Forelimb muscle (tissue), 1 donor: Measurements from ENCODE around the gene FAM156B. TPM values are rescaled to one million over a fixed set of nuclear protein-coding genes. Genes with fewer than 3 reads are reported as not detected.
"Not testable (repeated sequence)": the region's sequence is repeated elsewhere in the genome, so short reads cannot be mapped to it uniquely, and the experiment has no call there.

Experiments used
- DNase-seq: peaks from one replicate; pipeline ENCODE4 v3.0.0-alpha.2; 2013; ENCODE audit warnings: low read depth
- polyA plus RNA-seq: library from polyadenylated mRNA; unstranded; fragments of 120-200 nt; gene quantifications from one replicate; pipeline ENCODE4 v1.2.1, GENCODE V29; 2013; ENCODE audit not compliant: insufficient read length

FAM156B gene
- 21.5 TPM for polyA plus RNA-seq

- DNase-seq = not testable (repeated sequence)
Observed at GRCh38 chrX:52896855-52897709, at the start of gene FAM156B. Gene FAM156B, plus strand, starts transcription at chrX:52897330. Its CDS starts 9,896 bp downstream, at chrX:52907226.

GRCh38 chrX:52852110-52852860, 44.8 kb upstream of the FAM156B start:
- no peak for DNase-seq

- DNase-seq = not testable (repeated sequence)
Observed at GRCh38 chrX:52856991-52857525, 40.1 kb upstream of the FAM156B start.

DNA sequence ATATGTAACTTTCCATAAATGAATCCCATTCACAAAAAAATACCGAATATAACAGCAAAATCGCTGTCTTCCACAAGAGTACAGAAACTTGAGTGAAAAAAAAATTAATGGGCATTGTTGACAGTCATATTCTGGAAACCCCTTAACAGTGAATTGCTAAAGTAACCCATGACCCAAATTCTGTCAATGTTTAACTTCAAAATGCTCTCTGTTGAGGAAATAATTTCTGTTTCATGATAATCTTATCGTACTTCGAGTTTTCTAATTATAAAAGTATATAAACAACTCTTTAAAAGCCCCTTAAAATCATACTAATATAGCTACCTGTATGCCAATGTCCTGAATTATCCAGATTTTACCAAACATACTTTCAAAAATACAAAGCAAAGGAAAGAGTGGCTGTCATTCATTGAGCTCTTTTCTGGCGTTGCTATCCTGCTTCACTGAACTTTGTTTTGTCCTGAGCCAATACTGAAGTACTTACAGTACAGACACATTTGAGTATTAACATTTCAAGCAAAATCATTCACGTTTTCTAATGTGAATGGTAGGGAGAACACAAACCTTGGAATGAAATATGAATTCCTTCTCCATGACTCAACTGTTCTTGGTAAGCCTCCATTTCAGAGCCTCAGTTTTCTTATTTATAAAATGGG, 31.7 kb upstream of the FAM156B start:
- no peak for DNase-seq

- no peak for DNase-seq
Observed at GRCh38 chrX:52867610-52868348, 29.4 kb upstream of the FAM156B start, which contains the start of gene XAGE3. Gene XAGE3, minus strand, starts transcription at chrX:52868083. Its CDS starts 950 bp downstream, at chrX:52867133.

GRCh38 chrX:52870046-52870445, 27.1 kb upstream of the FAM156B start:
- DNase-seq = no peak

DNA sequence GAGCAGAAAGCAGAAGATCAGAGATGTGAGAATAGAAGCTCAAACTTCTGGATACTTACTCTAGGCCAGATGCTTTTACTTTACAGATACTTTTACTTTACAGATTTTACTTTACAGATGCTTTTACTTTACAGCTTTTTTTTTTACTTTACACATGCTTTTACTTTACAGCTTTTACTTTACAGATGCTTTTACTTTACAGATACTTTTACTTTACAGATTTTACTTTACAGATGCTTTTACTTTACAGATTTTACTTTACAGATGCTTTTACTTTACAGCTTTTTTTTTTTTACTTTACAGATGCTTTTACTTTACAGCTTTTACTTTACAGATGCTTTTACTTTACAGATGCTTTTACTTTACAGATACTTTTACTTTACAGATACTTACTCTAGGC, 23.3 kb upstream of the FAM156B start:
- not testable (repeated sequence) for DNase-seq

DNA sequence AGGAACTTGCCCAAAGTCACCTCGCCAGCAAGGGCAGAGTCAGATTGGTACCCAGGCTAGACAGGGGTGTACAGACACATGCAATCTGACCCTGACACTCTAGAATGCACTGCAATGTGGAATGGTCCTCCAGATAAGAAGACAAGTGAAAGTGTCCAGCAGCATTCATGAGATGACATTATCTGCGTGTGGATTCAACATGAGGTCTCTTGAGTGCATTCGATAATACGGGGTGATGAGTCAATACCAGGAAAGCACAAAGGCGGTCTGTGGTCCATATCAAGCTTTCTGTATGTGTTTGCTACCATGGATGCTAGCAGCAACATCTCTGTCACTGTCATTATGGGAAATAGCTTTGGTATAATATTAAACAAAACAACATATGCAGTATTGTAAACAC, 22.5 kb upstream of the FAM156B start:
- DNase-seq = no peak

DNA sequence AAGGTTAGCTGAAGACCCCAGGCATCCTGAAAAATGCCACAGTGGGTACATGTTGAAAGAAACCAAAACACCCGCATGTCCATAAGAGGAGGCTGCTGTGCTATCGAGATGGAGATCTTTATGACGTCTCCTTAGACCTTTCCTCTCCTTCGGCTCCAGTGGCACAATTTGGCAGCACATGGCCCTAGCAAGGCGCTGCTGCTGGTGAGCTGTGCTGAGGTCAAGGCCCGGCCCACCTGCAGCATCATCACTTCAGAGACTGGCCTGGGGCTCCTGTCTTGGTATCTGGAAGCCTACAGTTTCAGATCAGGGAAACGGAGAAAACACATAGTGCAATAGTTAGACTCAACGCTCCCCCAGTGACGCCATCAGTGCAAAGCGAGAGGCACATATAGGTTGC, 21.7 kb upstream of the FAM156B start:
- not testable (repeated sequence) for DNase-seq

DNA sequence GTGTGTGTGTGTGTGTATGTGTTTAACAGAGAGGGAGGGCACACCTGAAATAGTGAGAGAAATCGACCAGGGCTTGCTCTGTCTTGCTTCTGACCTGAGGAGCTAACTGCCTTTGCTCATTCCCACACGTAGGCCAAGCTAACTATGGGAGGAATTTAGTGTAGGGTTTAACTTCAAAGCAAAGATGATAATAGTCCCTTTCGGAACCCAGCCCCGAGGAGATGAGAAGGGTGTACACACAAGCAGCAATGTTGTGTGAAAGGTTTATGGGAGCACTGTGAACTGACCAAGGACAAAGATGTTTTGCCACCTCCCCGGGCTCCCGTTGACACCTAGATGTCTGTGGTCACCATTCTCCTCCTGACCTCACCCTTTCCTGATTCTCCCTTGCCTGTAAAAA, 20.7 kb upstream of the FAM156B start:
- DNase-seq = not testable (repeated sequence)

- DNase-seq = not testable (repeated sequence)
Observed at GRCh38 chrX:52887459-52887858, 9.7 kb upstream of the FAM156B start.

- DNase-seq = not testable (repeated sequence)
Observed at GRCh38 chrX:52888090-52888489, 9.0 kb upstream of the FAM156B start.

DNA sequence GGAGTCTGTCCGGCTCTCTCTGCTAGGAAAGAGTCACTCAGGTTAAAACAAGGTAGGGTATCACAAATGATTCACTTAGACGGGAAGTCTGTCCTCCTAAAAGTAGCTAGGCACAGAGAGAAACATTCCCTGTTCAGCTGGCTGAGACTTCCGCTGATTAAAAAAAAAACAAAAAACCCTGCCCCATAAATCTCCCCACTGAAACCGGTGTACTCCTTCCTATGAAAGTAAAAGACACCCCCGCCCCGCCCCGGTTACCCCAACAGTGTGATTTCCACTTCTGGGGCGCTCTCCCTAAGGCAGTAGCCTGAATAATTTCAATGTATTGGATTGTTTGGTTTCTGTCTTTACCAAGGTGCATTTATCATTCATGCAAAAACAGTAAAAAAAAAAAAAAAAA, 692 bp upstream of the FAM156B start:
- DNase-seq = not testable (repeated sequence)

DNA sequence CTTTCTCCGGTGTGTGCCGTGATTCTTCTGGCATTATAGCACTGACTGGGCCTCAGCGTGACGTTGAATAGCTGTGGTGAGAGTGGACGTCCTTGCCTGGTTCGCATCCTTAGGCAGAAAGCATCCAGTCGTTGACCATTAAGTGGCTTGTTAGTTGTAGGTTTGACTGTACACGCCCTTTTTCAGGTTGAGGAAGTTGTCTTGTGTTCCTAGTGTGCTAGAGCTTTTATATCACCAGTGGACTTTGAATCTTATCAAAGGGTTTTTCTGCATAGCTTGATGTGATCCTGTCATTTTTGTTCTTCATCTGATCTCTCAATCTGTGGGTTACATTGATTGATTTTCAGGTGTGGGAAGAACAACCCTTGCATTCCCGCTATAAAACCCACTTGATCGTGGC, 8.4 kb downstream of the FAM156B start:
- not testable (repeated sequence) for DNase-seq

DNA sequence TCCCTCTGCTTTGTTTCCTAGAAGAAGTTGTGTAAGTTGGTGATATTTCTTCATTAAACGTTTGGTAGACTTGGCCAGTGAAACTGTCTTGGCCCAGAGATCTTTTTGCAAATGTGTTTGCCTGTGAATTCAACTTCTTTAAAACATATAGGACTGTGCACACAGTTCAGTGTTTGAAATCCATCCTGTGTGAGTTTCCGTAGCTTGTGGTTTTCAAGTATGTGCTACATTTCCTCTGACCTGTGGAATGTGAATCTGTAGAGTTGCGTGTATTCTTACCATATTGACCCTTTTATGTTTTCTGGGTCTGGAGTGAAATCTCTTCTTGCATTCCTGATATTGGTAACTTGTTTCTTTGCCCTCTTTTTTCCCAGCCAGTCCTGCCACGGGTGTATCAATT, 8.9 kb downstream of the FAM156B start:
- DNase-seq = not testable (repeated sequence)

DNA sequence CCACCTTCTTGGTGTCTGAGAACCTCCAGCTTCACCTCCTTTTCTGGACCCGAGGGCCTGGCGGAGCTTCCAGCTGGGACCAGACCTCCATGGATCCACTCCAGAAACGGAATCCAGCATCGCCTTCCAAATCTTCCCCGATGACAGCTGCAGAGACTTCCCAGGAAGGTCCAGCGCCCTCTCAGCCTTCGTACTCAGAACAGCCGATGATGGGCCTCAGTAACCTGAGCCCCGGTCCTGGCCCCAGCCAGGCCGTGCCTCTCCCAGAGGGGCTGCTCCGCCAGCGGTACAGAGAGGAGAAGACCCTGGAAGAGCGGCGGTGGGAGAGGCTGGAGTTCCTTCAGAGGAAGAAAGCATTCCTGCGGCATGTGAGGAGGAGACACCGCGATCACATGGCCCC, 10.0 kb downstream of the FAM156B start:
- not testable (repeated sequence) for DNase-seq

DNA sequence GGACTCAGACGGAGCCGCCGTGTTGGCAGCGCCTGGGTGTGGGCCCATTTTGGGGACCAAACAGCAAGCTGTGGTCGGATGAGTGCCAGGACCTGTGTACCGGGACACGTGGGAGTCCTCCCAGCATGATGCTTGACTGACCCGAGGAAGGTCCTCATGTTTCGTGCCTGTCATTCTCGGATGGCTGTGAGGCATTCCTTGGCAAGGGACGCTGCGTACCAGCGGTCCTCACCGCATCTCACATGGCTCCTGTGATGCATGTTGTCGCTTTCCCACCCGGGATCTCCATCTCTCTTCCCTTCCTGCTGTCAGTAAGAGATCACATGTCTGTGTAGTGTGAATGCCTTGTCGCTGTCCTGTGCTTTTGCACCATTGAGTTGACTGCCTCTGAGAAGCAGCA, 10.8 kb downstream of the FAM156B start:
- DNase-seq = not testable (repeated sequence)

DNA sequence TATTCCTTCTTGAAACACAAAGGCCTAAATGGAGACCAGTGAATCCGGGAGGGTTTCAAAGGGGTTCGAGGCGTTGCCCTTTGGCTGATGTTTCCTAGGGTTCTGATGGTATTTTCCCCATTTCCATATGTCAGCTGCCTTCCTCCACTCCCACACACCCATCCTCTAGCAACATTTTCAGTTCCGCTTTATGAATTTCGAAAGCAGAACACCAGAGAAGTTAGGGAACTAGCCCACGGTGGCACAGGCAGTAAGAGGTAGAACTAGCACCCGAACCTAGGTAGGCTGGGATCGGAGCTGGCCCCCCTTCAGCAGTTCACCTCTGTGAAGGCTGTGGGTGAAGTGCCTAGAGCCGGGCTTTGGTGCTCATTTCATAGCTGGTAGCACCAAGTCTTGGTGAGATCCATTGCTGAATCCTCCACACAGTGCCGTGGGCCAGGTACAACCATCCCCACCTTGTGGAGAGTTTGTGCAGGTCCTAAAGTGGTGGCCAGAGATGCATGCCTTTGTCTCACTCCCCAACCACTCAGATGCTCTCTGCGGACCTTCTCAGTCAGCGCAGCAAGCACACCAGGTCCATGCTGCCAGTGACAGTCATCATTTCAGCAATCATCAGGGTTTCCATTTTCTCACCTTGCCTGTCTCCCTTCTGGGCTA, 12.3 kb downstream of the FAM156B start:
- not testable (repeated sequence) for DNase-seq

DNA sequence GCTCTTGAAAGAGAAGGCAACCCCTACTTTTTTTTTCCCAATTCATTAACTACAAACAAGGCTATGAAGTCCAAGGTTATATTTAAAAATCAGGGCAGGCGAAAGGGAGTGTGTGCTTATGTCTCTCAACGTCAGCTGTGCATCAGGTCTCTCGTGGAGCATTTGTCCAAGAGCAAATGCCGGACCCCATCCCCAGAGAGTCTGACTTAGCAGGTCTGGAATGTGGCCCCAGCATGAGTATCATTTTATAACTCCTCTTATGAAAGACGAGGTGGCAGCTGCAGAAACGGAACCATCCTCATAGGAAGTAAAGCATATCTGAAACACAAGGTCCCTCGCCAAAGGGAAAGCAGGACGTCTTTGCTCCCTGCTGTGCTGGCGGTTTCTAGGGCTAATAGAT, 16.6 kb downstream of the FAM156B start:
- not testable (repeated sequence) for DNase-seq

DNA sequence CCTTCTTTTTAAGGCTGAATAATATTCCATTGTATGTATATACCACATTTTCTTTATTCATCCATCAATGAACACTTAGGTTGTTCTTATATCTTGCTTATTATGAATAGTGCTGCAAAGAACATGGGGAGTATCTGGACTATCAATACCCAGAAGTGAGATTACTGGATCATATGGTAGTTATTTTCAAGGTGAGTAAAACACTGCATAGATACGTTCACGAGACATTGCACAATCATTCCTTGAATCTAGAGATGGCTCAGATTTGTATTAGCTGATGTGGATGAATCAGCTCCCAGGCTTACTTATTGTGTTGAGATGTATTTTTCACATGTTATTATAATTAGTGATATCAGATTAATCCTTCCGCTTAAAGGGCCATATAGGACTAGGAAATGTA, 17.6 kb downstream of the FAM156B start:
- not testable (repeated sequence) for DNase-seq
